Gastroesophageal sphincter (tissue), 3 donors: ENCODE measurements around the gene CRIM1.

Experiments
- CTCF ChIP-seq, 4 experiments: fragments of 200-600 bp in 2 of 4; fragments of 450-650 bp in 2 of 4; sonication (generic) in 1 of 4; IDR thresholded peaks; one replicate each; pipeline ENCODE4 v1.5.1; 2017 to 2019; ENCODE audit warnings: antibody characterized with exemption in 4 of 4, mild to moderate bottlenecking in 2 of 4, moderate library complexity in 2 of 4
- EP300 ChIP-seq: sonication (generic); formaldehyde crosslinking; IDR thresholded peaks from one replicate; pipeline ENCODE4 v1.6.1; 2017; ENCODE audit warnings: antibody characterized with exemption, mild to moderate bottlenecking
- POLR2A ChIP-seq, 2 donors: fragments of 450-650 bp; IDR thresholded peaks; one replicate each; pipeline ENCODE4 v1.6.1; 2017; ENCODE audit warnings: antibody characterized with exemption in 2 of 2, mild to moderate bottlenecking in 2 of 2, moderate library complexity in 1 of 2
- POLR2AphosphoS5 ChIP-seq: sonication (generic); formaldehyde crosslinking; IDR thresholded peaks from one replicate; pipeline ENCODE4 v1.6.1; 2017; ENCODE audit warnings: antibody characterized with exemption

- TF ChIP-seq CTCF (IDR thresholded peaks at IDR 0.05) (peak in 2 of 4 experiments; percentile 16 to 27), POLR2AphosphoS5 (no peak), POLR2A (IDR thresholded peaks at IDR 0.05) (no peak), EP300 (no peak)
Observed at GRCh38 chr2:36352701-36353100, 2.9 kb upstream of the CRIM1 start.
